ENCODE data around the gene SORCS2.

- TF ChIP-seq GATA2 (IDR thresholded peaks at IDR 0.05; ENCODE audit: low read depth, low read length): no peak
- TF ChIP-seq GATA3 (IDR thresholded peaks at IDR 0.05; ENCODE audit: low read depth, low read length): no peak
Measured at GRCh38 chr4:7204656-7205387, 12.5 kb downstream of the SORCS2 start.

Data from SH-SY5Y (cell line).